ENCODE results near the gene IL1RAPL2. TPM values are rescaled to one million over a fixed set of nuclear protein-coding genes. Genes with fewer than 3 reads are reported as not detected.

Gene IL1RAPL2
- polyA plus RNA-seq, 1 of the 3 experiments (the other 2 are of a cell fraction): 0.13 TPM

GRCh38 chrX:104721854-104722253, 155.9 kb downstream of the IL1RAPL2 start:
- H3K9ac ChIP-seq: no peak overlapping the region
- H3K4me3 ChIP-seq (ENCODE audit: low read depth in 2 of 2, low read length in 1 of 2): no peak overlapping the region
- H3K4me2 ChIP-seq: no peak overlapping the region
- no peaks in the 10 kb centered on the region for H3K4me1 ChIP-seq (ENCODE audit: control insufficient read depth in 1 of 2, insufficient read depth in 2 of 2, low read depth in 1 of 2, low read length in 1 of 2)
- no peaks in the 10 kb centered on the region for H3K36me3 ChIP-seq (replicated peaks in 1 of 2; ENCODE audit: control insufficient read depth in 1 of 2, insufficient read depth in 2 of 2, low read length in 1 of 2)
- no peak for TF ChIP-seq ZBTB33 (IDR thresholded peaks at IDR 0.05; ENCODE audit: borderline replicate concordance, low read depth)
- TF ChIP-seq, protein P1, sequence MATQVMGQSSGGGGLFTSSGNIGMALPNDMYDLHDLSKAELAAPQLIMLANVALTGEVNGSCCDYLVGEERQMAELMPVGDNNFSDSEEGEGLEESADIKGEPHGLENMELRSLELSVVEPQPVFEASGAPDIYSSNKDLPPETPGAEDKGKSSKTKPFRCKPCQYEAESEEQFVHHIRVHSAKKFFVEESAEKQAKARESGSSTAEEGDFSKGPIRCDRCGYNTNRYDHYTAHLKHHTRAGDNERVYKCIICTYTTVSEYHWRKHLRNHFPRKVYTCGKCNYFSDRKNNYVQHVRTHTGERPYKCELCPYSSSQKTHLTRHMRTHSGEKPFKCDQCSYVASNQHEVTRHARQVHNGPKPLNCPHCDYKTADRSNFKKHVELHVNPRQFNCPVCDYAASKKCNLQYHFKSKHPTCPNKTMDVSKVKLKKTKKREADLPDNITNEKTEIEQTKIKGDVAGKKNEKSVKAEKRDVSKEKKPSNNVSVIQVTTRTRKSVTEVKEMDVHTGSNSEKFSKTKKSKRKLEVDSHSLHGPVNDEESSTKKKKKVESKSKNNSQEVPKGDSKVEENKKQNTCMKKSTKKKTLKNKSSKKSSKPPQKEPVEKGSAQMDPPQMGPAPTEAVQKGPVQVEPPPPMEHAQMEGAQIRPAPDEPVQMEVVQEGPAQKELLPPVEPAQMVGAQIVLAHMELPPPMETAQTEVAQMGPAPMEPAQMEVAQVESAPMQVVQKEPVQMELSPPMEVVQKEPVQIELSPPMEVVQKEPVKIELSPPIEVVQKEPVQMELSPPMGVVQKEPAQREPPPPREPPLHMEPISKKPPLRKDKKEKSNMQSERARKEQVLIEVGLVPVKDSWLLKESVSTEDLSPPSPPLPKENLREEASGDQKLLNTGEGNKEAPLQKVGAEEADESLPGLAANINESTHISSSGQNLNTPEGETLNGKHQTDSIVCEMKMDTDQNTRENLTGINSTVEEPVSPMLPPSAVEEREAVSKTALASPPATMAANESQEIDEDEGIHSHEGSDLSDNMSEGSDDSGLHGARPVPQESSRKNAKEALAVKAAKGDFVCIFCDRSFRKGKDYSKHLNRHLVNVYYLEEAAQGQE (IDR thresholded peaks at IDR 0.05; ENCODE audit: low read depth, low read length): no peak
- no peak for TF ChIP-seq FOSL2 (IDR thresholded peaks at IDR 0.05; ENCODE audit: borderline replicate concordance, low read depth)
- TF ChIP-seq ELF1 (IDR thresholded peaks at IDR 0.05): no peak
- TF ChIP-seq FOXM1 (IDR thresholded peaks at IDR 0.05; ENCODE audit: low read depth): no peak
- TF ChIP-seq NRF1 (IDR thresholded peaks at IDR 0.05; ENCODE audit: low read depth, low read length): no peak
- TF ChIP-seq GATA2 (CRISPR knock-in tag; IDR thresholded peaks at IDR 0.05): no peak
- no peak for TF ChIP-seq TAF1 (IDR thresholded peaks at IDR 0.05; ENCODE audit: borderline replicate concordance, low read depth, low read length)
- no peak for TF ChIP-seq JUND (IDR thresholded peaks at IDR 0.05)
- no peak for TF ChIP-seq SIN3A (IDR thresholded peaks at IDR 0.05; ENCODE audit: borderline replicate concordance, low read depth, low read length)
- H4K20me1 ChIP-seq (ENCODE audit: insufficient read depth): no peaks in the 10 kb centered on the region
- ChIA-PET POLR2A (no interaction called here), CTCF (no interaction called here)
- WGBS (ENCODE audit: low lambda C conversion rate): 0% methylated on average over 3 of the region's 3 CpGs
- H3K27me3 ChIP-seq (ENCODE audit: insufficient read depth): no peaks in the 10 kb centered on the region
- H3F3A ChIP-seq (replicated peaks; ENCODE audit: insufficient read depth): no peaks in the 10 kb centered on the region
- no peaks in the 10 kb centered on the region for H3K9me3 ChIP-seq
- no peaks in the 10 kb centered on the region for H3K79me2 ChIP-seq (ENCODE audit: insufficient read depth)
- no peaks in the 10 kb centered on the region for H3K9me2 ChIP-seq
- no peak for DNase-seq
- no peak overlapping the region for H3K27ac ChIP-seq (ENCODE audit: low read depth in 2 of 2, low read length in 1 of 2)
- no peak overlapping the region for H2AFZ ChIP-seq (ENCODE audit: low read depth)

- Histone ChIP-seq H3F3A (replicated peaks; ENCODE audit: insufficient read depth) (no peaks in the 10 kb centered on the region), H3K4me2 (no peak overlapping the region), H3K27me3 (ENCODE audit: insufficient read depth) (no peaks in the 10 kb centered on the region), H3K9me3 (no peaks in the 10 kb centered on the region), H3K4me1 (ENCODE audit: control insufficient read depth in 1 of 2, insufficient read depth in 2 of 2, low read depth in 1 of 2, low read length in 1 of 2) (no peaks in the 10 kb centered on the region), H3K79me2 (ENCODE audit: insufficient read depth) (no peaks in the 10 kb centered on the region), H3K4me3 (ENCODE audit: low read depth in 2 of 2, low read length in 1 of 2) (no peak overlapping the region), H2AFZ (ENCODE audit: low read depth) (no peak overlapping the region), H3K27ac (ENCODE audit: low read depth in 2 of 2, low read length in 1 of 2) (no peak overlapping the region), H3K9me2 (no peaks in the 10 kb centered on the region), H3K36me3 (replicated peaks in 1 of 2; ENCODE audit: control insufficient read depth in 1 of 2, insufficient read depth in 2 of 2, low read length in 1 of 2) (no peaks in the 10 kb centered on the region), H4K20me1 (ENCODE audit: insufficient read depth) (no peaks in the 10 kb centered on the region), H3K9ac (no peak overlapping the region)
- ChIA-PET POLR2A (no interaction called here), CTCF (no interaction called here)
- TF ChIP-seq JUND (IDR thresholded peaks at IDR 0.05): no peak
- no peak for TF ChIP-seq YY1 (IDR thresholded peaks at IDR 0.05; ENCODE audit: low read depth)
- 7% methylated on average over 3 of the region's 3 CpGs for WGBS (ENCODE audit: low lambda C conversion rate)
- DNase-seq: no peak
Measured at GRCh38 chrX:104728456-104728855, 162.5 kb downstream of the IL1RAPL2 start.

Measured in SK-N-SH (cell line).